ENCODE results near the gene RBBP8NL.

The RBBP8NL gene

GRCh38 chr20:62422636-62423325 is 4.6 kb downstream of the RBBP8NL start:
- DNase-seq (ENCODE audit: low read depth in 3 of 3) = no peak

GRCh38 chr20:62421716-62421990 is 5.7 kb downstream of the RBBP8NL start:
- no peak for DNase-seq (ENCODE audit: low read depth in 3 of 3)

- no peak for DNase-seq (ENCODE audit: low read depth in 3 of 3)
These were observed 6.3 kb downstream of the RBBP8NL start for GRCh38 chr20:62420846-62421715.

- DNase-seq (ENCODE audit: low read depth in 3 of 3) = no peak
These were observed 7.6 kb downstream of the RBBP8NL start for GRCh38 chr20:62419759-62420158.

GRCh38 chr20:62418709-62419487 is 8.4 kb downstream of the RBBP8NL start:
- no peak for DNase-seq (ENCODE audit: low read depth in 3 of 3)

- DNase-seq (ENCODE audit: low read depth in 3 of 3) = no peak
These were observed 9.2 kb downstream of the RBBP8NL start for GRCh38 chr20:62417981-62418708.

- no peak for DNase-seq (ENCODE audit: low read depth in 3 of 3)
These were observed 10.4 kb downstream of the RBBP8NL start for GRCh38 chr20:62416651-62417637.

- no peak for DNase-seq (ENCODE audit: low read depth in 3 of 3)
These were observed 11.8 kb downstream of the RBBP8NL start for GRCh38 chr20:62415354-62416111.

GRCh38 chr20:62413896-62414481 is 13.3 kb downstream of the RBBP8NL start:
- no peak for DNase-seq (ENCODE audit: low read depth in 3 of 3)

- DNase-seq (ENCODE audit: low read depth in 3 of 3) = no peak
These were observed 14.2 kb downstream of the RBBP8NL start for GRCh38 chr20:62413025-62413570.

GRCh38 chr20:62412194-62413024 is 14.9 kb downstream of the RBBP8NL start:
- DNase-seq (ENCODE audit: low read depth in 3 of 3) = no peak

- no peak for DNase-seq (ENCODE audit: low read depth in 3 of 3)
These were observed 15.7 kb downstream of the RBBP8NL start for GRCh38 chr20:62411479-62412193.

- DNase-seq (ENCODE audit: low read depth in 3 of 3) = no peak
These were observed 16.4 kb downstream of the RBBP8NL start for GRCh38 chr20:62410746-62411478.

GRCh38 chr20:62409931-62410745 is 17.2 kb downstream of the RBBP8NL start:
- DNase-seq (ENCODE audit: low read depth in 3 of 3) = no peak

GRCh38 chr20:62409086-62409853 is 18.1 kb downstream of the RBBP8NL start:
- no peak for DNase-seq (ENCODE audit: low read depth in 3 of 3)

All from stimulated activated CD4-positive, alpha-beta T cell treated with anti-CD3 and anti-CD28 coated beads, TNF-alpha, amount 100 ng/mL, for 48 hours (primary cell).